Activated CD4-positive, alpha-beta T cell treated with anti-CD3 and anti-CD28 coated beads for 36 hours (primary cell): Measurements from ENCODE around the gene CDK6. TPM values are rescaled to one million over a fixed set of nuclear protein-coding genes. Genes with fewer than 3 reads are reported as not detected.
A peak's percentile ranks its signal among the peaks of the same experiment; 100 is the strongest.

Source experiments
- ATAC-seq: fragments of 200-7000 bp; cut with Tn5 transposase; one replicate; pipeline ENCODE4 v1.10.0; 2021; ENCODE audit warnings: mild to moderate bottlenecking, moderate library complexity
- CTCF ChIA-PET: fragments of 350-600 bp; sonication (Branson Sonifier 250); formaldehyde crosslinking; loops from one replicate; lab custom pipeline; 2021; ENCODE audit warnings: antibody characterized with exemption; lab: Charles Lee
- POLR2A ChIA-PET: fragments of 350-600 bp; sonication (Branson Sonifier 250); formaldehyde crosslinking; loops from one replicate; lab custom pipeline; 2021; ENCODE audit warnings: antibody characterized with exemption, inconsistent platforms; lab: Charles Lee
- DNase-seq: peaks from one replicate; pipeline ENCODE4 v3.0.0-alpha.2; 2020
- H3K27ac Mint-ChIP-seq: one replicate; pipeline ENCODE4 v1.8.0; 2021; ENCODE audit warnings: mixed read lengths
- H3K27me3 Mint-ChIP-seq: one replicate; pipeline ENCODE4 v1.8.0; 2021; ENCODE audit warnings: mixed read lengths
- H3K36me3 Mint-ChIP-seq: one replicate; pipeline ENCODE4 v1.8.0; 2021; ENCODE audit warnings: low read depth, mixed read lengths
- H3K4me1 Mint-ChIP-seq: one replicate; pipeline ENCODE4 v1.8.0; 2021; ENCODE audit warnings: mixed read lengths
- H3K4me3 Mint-ChIP-seq: one replicate; pipeline ENCODE4 v1.8.0; 2021; ENCODE audit warnings: mild to moderate bottlenecking, moderate library complexity, mixed read lengths
- H3K9me3 Mint-ChIP-seq: one replicate; pipeline ENCODE4 v1.8.0; 2021; ENCODE audit warnings: low read depth, mixed read lengths
- intact Hi-C, 2 experiments: fragments of 100-400 bp; cut with DNase I in 1 of 2; cut with micrococcal nuclease in 1 of 2; formaldehyde crosslinking; loops; one replicate each; pipeline versions ENCODE4 v1.14.2 to v1.15.1; 2022 to 2024; cut with DNase I, micrococcal nuclease
- total RNA-seq, 2 experiments: library from RNA; stranded (reverse); gene quantifications; one replicate each; pipeline ENCODE4 v1.2.3, GENCODE V29; 2021

Gene CDK6
- total RNA-seq, 2 experiments from 2014 or later = 118 to 135 TPM

DNA sequence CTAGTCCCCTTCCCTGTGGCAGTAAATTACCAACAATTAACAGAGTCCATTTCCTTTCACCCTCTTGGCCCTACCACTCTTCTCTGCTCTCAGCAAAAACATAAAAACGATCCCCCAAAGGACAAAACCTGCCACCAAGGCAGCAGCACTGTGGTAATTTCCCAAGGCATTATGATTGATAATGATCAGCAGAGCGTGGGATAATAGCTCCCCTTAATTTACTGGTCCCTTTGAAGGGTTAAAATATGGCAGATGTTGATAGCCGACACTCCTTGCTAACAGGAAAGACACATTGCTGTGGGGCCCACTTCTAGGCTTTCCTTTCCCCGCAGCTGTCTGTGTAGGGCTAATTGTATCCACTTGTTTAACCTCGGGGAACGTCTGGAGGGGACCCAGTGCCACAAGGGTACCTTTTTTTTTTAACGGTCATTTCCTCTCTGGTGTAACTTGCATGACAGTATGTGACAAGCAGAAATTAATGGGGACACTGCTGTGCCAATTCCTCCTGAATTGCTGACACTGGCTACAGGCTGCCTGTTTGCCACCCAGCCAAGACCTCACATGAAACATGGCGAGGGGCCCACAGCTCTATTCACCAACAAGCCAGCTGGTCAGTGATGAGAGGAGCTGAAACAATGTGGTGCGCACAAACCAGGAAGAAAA lies 81.3 kb downstream of the CDK6 start:
- intact Hi-C loops = loop anchor here in 1 of 2 experiments (5.0 kb wide), 1 partner anchor 42 kb away; no protein-coding TSS in a partner anchor
- no peak overlapping the region for H3K4me3 Mint-ChIP-seq
- no peak for ATAC-seq
- peak overlapping the region; percentile 76 for H3K27ac Mint-ChIP-seq
- no peaks in the 10 kb centered on the region for H3K9me3 Mint-ChIP-seq
- ChIA-PET POLR2A (interaction anchor here (0.7 kb wide), 1 partner anchor 129 kb away, joined by 4 read pairs; no protein-coding TSS in a partner anchor), CTCF (interaction anchor here (0.7 to 1.5 kb wide), 3 partner anchors 27 to 119 kb away, joined by 3 to 4 read pairs (median 3); no protein-coding TSS in a partner anchor)
- H3K36me3 Mint-ChIP-seq = peaks cover 65% of the 10 kb centered on the region
- H3K4me1 Mint-ChIP-seq = peaks cover 50% of the 10 kb centered on the region
- H3K27me3 Mint-ChIP-seq = no peaks in the 10 kb centered on the region
- DNase-seq = no peak

DNA sequence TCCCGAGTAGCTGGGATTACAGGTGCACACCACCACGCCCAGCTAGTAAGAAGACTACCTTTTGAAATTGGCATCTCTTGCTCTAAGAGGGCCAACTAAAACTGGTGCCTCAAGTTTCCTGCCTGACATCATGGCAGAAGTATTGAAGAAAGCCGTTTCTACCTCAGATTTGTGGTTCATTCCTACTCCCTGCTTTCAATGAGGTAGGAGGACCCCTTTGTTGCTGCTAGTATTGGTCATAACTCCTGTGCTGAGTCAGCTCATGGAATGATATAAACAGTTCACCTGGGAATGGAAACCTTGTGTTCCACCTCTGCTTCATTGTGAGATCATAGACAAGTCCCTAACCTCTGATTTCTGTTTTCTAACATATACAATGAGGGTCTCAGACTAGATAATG lies 82.8 kb downstream of the CDK6 start:
- H3K9me3 Mint-ChIP-seq = no peaks in the 10 kb centered on the region
- H3K27ac Mint-ChIP-seq = peak overlapping the region; percentile 76
- intact Hi-C loops = loop anchor here in 1 of 2 experiments (2.0 kb wide), 1 partner anchor 15 kb away; no protein-coding TSS in a partner anchor
- H3K4me3 Mint-ChIP-seq = no peak overlapping the region
- ChIA-PET POLR2A (no interaction called here), CTCF (interaction anchor here (0.5 to 1.5 kb wide), 2 partner anchors 25 to 1671 kb away, joined by 4 read pairs; no protein-coding TSS in a partner anchor)
- peaks cover 65% of the 10 kb centered on the region for H3K36me3 Mint-ChIP-seq
- peaks cover 59% of the 10 kb centered on the region for H3K4me1 Mint-ChIP-seq
- no peaks in the 10 kb centered on the region for H3K27me3 Mint-ChIP-seq
- ATAC-seq (peak; percentile 36), DNase-seq (no peak)

DNA sequence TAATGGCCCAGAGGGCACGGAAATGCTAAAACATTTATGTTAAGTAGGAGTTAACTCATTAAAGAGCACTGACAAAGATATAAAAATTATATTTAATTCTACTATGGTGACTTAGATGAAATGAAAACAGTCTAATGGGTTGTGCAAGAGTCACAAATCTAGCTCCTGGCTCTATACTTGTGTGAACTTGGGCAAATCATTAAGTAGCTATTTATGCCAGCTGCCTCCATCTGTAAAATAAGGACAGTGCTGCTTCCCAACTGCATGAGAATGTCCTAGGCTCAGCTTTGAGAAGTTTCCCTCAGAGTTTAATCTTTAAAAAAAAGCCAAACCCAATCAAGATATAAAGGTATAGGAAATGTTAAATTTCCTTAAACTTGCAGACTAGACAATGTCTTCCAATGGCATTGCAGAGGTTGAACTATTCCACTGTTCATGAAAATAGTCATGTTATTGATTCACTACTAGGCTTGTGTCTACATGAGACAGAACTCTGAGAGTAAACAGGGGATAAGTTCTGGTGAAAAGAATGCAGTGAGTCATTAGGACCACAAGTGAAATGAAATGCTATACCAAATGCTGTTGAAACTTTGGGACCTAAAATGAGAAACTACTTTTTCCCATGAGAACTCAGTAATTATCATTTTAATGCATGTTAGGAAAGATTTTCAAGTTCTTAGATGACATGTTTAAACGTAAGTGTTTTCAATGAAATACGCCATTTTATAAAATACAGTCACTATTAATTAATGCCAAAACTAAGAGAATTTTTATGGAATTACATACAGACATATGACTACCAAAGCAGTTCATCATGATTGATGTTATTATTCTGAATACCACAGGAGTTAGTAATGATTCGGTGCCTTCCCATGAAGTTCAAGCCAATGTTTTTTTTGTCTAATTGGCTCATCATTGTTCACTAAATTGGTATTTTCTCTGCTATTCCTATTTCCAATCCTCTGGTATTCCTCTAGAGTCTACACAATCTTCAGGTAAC lies 84.2 kb downstream of the CDK6 start:
- CTCF ChIA-PET = no interaction called here
- peak overlapping the region; percentile 68 for H3K27ac Mint-ChIP-seq
- H3K4me1 Mint-ChIP-seq = peaks cover 66% of the 10 kb centered on the region
- intact Hi-C loops = loop anchor here (1.0 to 2.0 kb wide), 3 partner anchors 8 to 152 kb away; no protein-coding TSS in a partner anchor
- no peak overlapping the region for H3K4me3 Mint-ChIP-seq
- POLR2A ChIA-PET = interaction anchor here (0.6 kb wide), 1 partner anchor 33 kb away, joined by 3 read pairs; no protein-coding TSS in a partner anchor
- no peaks in the 10 kb centered on the region for H3K27me3 Mint-ChIP-seq
- ATAC-seq (peak; percentile 75), DNase-seq (no peak)
- H3K36me3 Mint-ChIP-seq = peaks cover 63% of the 10 kb centered on the region
- no peaks in the 10 kb centered on the region for H3K9me3 Mint-ChIP-seq

- Mint-ChIP-seq H3K4me1 (peaks cover 68% of the 10 kb centered on the region), H3K27me3 (no peaks in the 10 kb centered on the region), H3K9me3 (no peaks in the 10 kb centered on the region), H3K36me3 (peaks cover 57% of the 10 kb centered on the region), H3K27ac (no peak overlapping the region), H3K4me3 (no peak overlapping the region)
- ChIA-PET CTCF (no interaction called here), POLR2A (no interaction called here)
- intact Hi-C loops = no loop called here
- DNase-seq (no peak), ATAC-seq (no peak)
These were observed 85.4 kb downstream of the CDK6 start for GRCh38 chr7:92750946-92751345.

- Mint-ChIP-seq H3K36me3 (peaks cover 57% of the 10 kb centered on the region), H3K4me1 (peaks cover 68% of the 10 kb centered on the region), H3K27ac (no peak overlapping the region), H3K4me3 (no peak overlapping the region), H3K9me3 (no peaks in the 10 kb centered on the region), H3K27me3 (no peaks in the 10 kb centered on the region)
- intact Hi-C loops = no loop called here
- ChIA-PET CTCF (no interaction called here), POLR2A (no interaction called here)
- DNase-seq (no peak), ATAC-seq (no peak)
These were observed 85.9 kb downstream of the CDK6 start for GRCh38 chr7:92750447-92750839.

GRCh38 chr7:92749832-92750446 lies 86.4 kb downstream of the CDK6 start:
- no peaks in the 10 kb centered on the region for H3K27me3 Mint-ChIP-seq
- H3K4me1 Mint-ChIP-seq = peaks cover 63% of the 10 kb centered on the region
- peak overlapping the region; percentile 4 for H3K27ac Mint-ChIP-seq
- intact Hi-C loops = no loop called here
- no peak overlapping the region for H3K4me3 Mint-ChIP-seq
- no peak for ATAC-seq
- H3K9me3 Mint-ChIP-seq = no peaks in the 10 kb centered on the region
- no peak for DNase-seq
- peaks cover 55% of the 10 kb centered on the region for H3K36me3 Mint-ChIP-seq
- CTCF ChIA-PET = no interaction called here
- POLR2A ChIA-PET = no interaction called here

DNA sequence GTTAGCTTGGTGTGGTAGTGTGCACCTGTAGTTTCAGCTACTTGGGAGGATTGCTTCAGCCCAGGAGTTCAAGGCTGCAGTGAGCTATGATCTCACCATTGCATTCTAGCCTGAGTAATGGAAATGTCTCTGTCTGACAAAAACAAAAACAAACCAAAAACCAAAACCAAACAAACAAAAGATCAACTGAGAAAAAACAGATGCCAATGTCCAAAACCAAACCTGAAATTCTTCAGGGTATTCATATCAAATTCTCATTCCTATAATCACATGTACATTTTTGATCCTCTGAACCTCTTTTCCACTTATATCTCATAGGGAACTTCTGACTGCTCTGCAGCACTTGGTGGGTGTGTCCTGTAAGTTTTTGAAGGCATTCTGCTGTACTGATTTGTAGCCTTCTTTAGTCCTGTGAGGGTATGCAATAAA lies 87.0 kb downstream of the CDK6 start:
- Mint-ChIP-seq H3K27ac (peak overlapping the region; percentile 7), H3K4me1 (peaks cover 60% of the 10 kb centered on the region), H3K4me3 (no peak overlapping the region), H3K36me3 (peaks cover 55% of the 10 kb centered on the region), H3K27me3 (no peaks in the 10 kb centered on the region), H3K9me3 (peaks cover 1% of the 10 kb centered on the region)
- ChIA-PET CTCF (no interaction called here), POLR2A (interaction anchor here (0.6 kb wide), 1 partner anchor 66 kb away, joined by 8 read pairs; no protein-coding TSS in a partner anchor)
- peak; percentile 27 for ATAC-seq
- intact Hi-C loops = no loop called here
- no peak for DNase-seq

DNA sequence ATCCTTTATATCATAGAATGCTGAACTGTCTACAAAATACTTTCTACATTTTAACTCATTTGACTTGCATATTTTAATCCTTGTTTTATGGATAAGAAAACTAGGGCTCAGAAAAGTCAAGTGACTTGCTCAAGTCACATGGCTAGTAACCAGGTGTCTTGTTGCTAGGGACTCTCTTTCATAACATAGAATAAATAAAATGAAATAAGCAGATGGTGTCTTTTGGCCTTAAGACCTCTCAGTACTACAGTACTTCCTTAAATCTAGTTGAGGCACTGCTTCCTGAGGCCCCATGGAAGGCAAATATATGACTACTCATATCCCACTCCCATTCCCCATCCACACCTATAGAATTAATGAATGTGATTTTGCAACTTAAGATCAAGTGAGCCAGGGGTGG lies 87.9 kb downstream of the CDK6 start:
- Mint-ChIP-seq H3K4me3 (no peak overlapping the region), H3K9me3 (peaks cover 6% of the 10 kb centered on the region), H3K27ac (no peak overlapping the region), H3K27me3 (no peaks in the 10 kb centered on the region), H3K36me3 (peaks cover 55% of the 10 kb centered on the region), H3K4me1 (peaks cover 60% of the 10 kb centered on the region)
- ATAC-seq (no peak), DNase-seq (no peak)
- CTCF ChIA-PET = no interaction called here
- POLR2A ChIA-PET = no interaction called here
- intact Hi-C loops = no loop called here

DNA sequence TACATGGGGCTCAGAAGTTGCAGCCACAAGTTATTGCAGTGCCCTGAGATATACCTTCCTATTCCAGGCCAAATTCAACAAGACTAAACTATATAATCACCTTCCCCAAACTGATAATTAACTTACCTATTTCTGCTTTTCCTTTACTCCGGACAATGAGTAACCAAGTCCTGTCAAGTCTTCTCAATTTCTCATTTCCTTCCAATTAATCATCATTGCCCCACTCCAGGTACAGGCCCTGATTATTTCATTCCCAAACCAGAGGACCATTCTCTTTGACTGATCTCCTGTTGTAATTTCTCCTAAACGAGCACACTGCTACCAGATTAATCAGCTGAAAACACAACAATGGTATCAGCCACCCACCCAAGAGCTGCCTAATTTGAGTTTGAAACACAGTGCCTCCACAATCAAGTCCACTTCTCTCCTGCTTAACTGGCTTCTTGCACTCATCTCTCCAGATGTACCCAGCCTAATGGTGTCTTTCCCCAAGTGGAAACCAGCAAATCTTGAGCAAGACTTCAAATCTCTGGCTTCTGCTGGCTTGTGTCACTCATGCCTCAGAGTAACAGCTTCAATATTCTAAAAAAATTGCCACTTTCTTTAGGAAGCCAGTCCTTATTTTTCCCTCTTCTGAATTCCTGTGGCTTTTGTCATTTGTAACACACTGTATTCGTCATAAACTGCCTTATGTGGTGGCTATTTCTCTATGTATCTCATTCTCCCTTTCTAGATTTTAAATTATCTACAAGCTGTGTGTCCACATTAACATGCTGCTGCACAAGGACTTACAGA lies 89.1 kb downstream of the CDK6 start:
- ChIA-PET POLR2A (no interaction called here), CTCF (interaction anchor here (1.2 to 1.4 kb wide), 2 partner anchors 13 to 21 kb away, joined by 3 to 4 read pairs; no protein-coding TSS in a partner anchor)
- peaks cover 53% of the 10 kb centered on the region for H3K36me3 Mint-ChIP-seq
- H3K9me3 Mint-ChIP-seq = peaks cover 6% of the 10 kb centered on the region
- H3K4me3 Mint-ChIP-seq = no peak overlapping the region
- intact Hi-C loops = no loop called here
- no peaks in the 10 kb centered on the region for H3K27me3 Mint-ChIP-seq
- ATAC-seq (no peak), DNase-seq (no peak)
- H3K27ac Mint-ChIP-seq = peak overlapping the region; percentile 34
- peaks cover 59% of the 10 kb centered on the region for H3K4me1 Mint-ChIP-seq

DNA sequence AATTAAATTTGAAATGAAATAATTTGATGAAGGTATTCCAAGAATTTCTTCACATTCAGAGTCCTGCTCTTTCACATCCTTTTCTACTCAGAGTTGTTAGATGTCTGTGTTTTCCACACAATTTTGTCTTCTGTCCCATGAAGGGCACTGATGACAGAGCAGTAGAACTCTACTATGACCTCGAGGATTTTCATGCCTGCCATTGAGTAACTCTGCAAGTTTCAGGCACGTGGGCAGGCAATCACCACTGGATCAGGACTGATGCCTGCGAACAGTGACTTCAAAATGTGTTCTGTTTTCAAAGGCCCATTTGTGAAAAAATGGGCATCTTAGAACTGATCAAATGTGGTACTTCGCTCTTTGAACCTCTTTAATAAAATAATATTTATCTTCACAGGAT lies 91.1 kb downstream of the CDK6 start:
- CTCF ChIA-PET = no interaction called here
- peaks cover 59% of the 10 kb centered on the region for H3K4me1 Mint-ChIP-seq
- H3K27ac Mint-ChIP-seq = no peak overlapping the region
- no peak for ATAC-seq
- POLR2A ChIA-PET = no interaction called here
- peaks cover 46% of the 10 kb centered on the region for H3K36me3 Mint-ChIP-seq
- no peaks in the 10 kb centered on the region for H3K27me3 Mint-ChIP-seq
- no peak overlapping the region for H3K4me3 Mint-ChIP-seq
- peaks cover 6% of the 10 kb centered on the region for H3K9me3 Mint-ChIP-seq
- DNase-seq = no peak
- intact Hi-C loops = no loop called here
